Neural cell (in vitro differentiated cells): Measurements from ENCODE around the gene TBPL1.

Experiments
- CTCF ChIP-seq: fragments of 450-650 bp; IDR thresholded peaks from 2 replicates; pipeline ENCODE4 v1.5.1; 2014; ENCODE audit warnings: antibody characterized with exemption, mild to moderate bottlenecking, moderate library complexity; ENCODE audit not compliant: poor library complexity, severe bottlenecking
- EP300 ChIP-seq: fragments of 450-650 bp; conservative IDR thresholded peaks from 2 replicates; pipeline ENCODE4 v1.6.1; 2014; ENCODE audit warnings: antibody characterized with exemption, mild to moderate bottlenecking, moderate library complexity; ENCODE audit not compliant: poor library complexity, severe bottlenecking
- EZH2 ChIP-seq: fragments of 200-600, 300-800 bp; shearing (Covaris generic), sonication (generic); IDR thresholded peaks from 2 replicates; pipeline ENCODE4 v1.6.1; 2014; ENCODE audit warnings: antibody characterized with exemption, low read length, borderline replicate concordance, mild to moderate bottlenecking; ENCODE audit not compliant: insufficient read depth, poor library complexity, severe bottlenecking
- MXI1 ChIP-seq: fragments of 450-650 bp; conservative IDR thresholded peaks from 2 replicates; pipeline ENCODE4 v1.6.1; 2014; ENCODE audit warnings: antibody characterized with exemption, mild to moderate bottlenecking; ENCODE audit not compliant: poor library complexity, severe bottlenecking
- POLR2AphosphoS5 ChIP-seq: IDR thresholded peaks from 2 replicates; pipeline ENCODE4 v1.6.1; 2012
- RAD21 ChIP-seq: fragments of 450-650 bp; conservative IDR thresholded peaks from 2 replicates; pipeline ENCODE4 v1.6.1; 2014; ENCODE audit warnings: antibody characterized with exemption, mild to moderate bottlenecking, moderate library complexity
- TAF1 ChIP-seq: IDR thresholded peaks from 2 replicates; pipeline ENCODE4 v1.6.1; 2012; ENCODE audit warnings: low read depth
- TF ChIP-seq, protein P1 (sequence below): IDR thresholded peaks from 2 replicates; pipeline ENCODE4 v1.6.1; 2012; ENCODE audit warnings: borderline replicate concordance

- TF ChIP-seq CTCF (no peak), EZH2 (no peak), POLR2AphosphoS5 (no peak), EP300 (no peak), RAD21 (no peak), TAF1 (no peak), MXI1 (no peak)
- TF ChIP-seq, protein P1, sequence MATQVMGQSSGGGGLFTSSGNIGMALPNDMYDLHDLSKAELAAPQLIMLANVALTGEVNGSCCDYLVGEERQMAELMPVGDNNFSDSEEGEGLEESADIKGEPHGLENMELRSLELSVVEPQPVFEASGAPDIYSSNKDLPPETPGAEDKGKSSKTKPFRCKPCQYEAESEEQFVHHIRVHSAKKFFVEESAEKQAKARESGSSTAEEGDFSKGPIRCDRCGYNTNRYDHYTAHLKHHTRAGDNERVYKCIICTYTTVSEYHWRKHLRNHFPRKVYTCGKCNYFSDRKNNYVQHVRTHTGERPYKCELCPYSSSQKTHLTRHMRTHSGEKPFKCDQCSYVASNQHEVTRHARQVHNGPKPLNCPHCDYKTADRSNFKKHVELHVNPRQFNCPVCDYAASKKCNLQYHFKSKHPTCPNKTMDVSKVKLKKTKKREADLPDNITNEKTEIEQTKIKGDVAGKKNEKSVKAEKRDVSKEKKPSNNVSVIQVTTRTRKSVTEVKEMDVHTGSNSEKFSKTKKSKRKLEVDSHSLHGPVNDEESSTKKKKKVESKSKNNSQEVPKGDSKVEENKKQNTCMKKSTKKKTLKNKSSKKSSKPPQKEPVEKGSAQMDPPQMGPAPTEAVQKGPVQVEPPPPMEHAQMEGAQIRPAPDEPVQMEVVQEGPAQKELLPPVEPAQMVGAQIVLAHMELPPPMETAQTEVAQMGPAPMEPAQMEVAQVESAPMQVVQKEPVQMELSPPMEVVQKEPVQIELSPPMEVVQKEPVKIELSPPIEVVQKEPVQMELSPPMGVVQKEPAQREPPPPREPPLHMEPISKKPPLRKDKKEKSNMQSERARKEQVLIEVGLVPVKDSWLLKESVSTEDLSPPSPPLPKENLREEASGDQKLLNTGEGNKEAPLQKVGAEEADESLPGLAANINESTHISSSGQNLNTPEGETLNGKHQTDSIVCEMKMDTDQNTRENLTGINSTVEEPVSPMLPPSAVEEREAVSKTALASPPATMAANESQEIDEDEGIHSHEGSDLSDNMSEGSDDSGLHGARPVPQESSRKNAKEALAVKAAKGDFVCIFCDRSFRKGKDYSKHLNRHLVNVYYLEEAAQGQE, result no peak
Observed at GRCh38 chr6:133995296-133995695, 42.3 kb downstream of the TBPL1 start.
